T-helper 2 cell (primary cell): ENCODE measurements around the gene FBN3.
"Not testable (repeated sequence)": the region's sequence is repeated elsewhere in the genome, so short reads cannot be mapped to it uniquely, and the experiment has no call there.

Experiments used
- DNase-seq, 5 experiments: peaks; one replicate each; pipeline versions ENCODE4 v3.0.0 to v3.0.0-alpha.2; 2012 to 2022

FBN3 gene

DNA sequence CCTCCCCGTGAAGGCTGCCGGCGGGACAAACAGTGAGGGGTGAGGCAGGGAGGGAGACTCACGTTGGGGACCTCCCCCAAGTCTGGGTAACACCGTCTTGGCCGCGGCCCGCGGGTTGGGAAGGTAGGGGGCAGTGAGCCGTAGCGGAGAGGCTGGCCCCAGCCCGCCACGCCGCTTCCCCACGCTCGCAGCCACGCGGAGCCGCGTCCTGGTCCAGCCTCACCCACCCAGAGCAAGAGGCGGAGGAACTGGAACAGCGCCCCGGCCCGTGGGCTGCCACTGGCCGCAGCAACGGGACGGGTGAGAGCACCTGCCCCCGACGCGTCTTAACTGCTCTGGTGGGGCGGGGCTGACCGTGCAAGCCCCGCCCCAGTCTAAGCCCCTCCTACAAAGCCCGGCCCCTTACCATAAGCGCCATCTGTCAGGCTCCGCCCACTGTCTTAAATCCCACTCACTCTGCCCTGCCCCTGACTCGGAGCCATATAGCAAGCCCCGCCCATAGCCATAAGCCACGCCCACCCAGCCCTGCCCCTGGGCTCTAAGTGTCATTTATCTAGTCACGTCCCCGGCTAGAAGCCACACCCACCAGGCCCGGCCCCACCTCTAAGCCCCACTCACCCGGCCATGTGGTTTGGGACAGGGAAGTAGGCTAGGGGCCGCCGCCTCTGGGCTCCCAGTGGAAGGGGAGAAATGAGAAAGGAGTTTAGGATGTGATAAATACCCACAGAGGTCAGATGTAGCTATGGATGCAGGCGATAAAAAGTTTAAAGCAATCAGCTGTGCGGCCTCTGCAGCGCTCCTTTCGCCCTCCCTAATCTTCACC lies 98.9 kb downstream of the FBN3 start:
- peak; percentile 63 to 84 (median 79) for DNase-seq

DNA sequence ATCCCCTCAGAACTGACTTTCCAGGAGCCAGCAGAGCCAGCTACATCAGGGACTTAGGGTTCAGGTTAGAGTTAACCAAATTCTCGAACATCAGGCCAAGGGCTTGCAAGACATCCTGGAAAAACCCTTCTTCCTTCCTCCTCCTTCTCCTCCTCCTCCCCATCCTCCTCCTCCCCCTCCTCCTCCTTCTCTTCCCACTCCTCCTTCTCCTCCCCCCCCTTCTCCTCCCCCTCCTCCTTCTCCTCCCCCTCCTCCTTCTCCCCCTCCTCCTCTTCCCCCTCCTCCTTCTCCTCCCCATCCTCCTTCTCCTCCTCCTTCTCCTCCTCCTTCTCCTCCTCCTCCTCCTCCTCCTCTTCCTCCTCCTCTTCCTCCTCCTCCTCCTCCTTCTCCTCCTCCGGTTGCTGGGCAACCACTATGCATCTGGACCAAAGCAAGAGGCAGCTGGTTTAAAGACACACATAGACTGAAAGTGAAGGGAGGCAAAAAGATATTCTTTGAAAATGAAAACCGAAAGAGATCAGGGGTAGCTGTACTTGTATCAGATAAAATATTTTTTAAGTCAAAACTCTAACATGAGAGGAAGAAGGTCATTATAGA lies 102.7 kb downstream of the FBN3 start:
- DNase-seq, result peak in 1 of 5 experiments; percentile 18

DNA sequence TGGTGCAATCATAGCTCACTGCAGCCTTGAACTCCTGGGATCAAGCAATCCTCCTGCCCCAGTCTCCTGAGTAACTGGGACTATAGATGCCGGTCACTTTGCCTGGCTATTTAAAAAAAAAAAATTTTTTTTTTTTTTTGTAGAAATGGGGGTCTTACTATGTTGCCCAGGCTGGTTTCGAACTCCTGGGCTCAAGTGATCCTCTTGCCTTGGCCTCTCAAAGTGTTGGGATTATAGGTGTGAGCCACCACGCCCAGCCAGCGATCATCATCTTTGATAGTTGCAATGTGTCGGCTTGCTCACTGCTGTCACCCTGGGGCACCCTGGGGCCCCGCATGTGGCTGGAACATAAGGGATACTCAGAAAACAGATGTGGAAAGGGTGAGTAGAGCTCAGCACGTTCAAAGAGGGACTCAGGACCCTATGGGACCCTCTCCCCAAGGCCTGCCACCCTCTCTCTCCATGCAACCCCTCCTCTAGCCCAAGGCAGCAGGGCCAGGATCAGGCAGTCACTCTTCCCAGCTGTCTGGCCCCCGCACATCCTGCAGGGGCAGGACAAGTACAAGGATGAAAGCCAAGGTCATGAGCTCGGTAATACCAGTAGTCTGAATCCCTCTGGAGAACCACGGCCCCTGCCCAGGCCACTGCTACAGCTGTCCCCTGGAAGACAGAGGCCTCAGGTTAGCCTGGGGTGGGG lies 103.4 kb downstream of the FBN3 start:
- no peak for DNase-seq

DNA sequence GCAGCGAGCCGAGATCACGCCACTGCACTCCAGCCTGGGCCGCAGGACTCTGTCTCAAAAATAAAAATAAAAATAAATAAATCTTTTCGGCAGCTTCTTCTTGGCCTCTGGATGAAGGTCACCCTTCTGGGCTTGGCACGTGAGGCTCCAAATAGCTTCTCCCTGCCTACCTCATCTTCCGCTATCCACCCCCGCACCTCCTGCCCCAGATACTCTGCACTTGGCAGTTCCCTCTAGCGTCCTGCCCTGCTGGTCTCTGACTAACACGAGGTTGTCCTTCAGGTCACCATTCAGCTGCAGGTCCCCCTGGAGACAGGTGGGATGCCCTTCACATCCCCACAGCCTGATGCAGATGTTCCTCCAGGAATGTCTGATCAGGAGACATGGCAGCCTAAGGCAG lies 105.4 kb downstream of the FBN3 start:
- no peak for DNase-seq

DNA sequence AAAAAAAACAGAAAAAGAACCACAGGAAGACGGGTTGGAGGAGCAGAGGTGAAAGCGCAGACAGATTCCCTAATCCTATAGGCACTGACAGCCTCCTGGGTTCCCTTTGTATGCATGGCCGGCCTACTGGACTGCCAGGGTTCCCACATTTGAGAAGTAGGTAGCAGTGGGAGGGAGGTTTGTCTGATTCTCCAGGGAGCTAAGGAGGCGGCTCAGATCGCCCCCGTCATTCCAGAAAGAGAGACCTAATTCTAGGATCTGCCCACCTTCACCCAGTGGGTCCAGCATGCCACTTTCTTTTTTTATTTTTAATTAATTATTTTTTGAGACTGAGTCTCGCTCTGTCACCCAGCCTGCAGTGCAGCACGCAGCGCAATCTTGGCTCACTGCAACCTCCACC lies 106.5 kb downstream of the FBN3 start:
- no peak for DNase-seq

DNA sequence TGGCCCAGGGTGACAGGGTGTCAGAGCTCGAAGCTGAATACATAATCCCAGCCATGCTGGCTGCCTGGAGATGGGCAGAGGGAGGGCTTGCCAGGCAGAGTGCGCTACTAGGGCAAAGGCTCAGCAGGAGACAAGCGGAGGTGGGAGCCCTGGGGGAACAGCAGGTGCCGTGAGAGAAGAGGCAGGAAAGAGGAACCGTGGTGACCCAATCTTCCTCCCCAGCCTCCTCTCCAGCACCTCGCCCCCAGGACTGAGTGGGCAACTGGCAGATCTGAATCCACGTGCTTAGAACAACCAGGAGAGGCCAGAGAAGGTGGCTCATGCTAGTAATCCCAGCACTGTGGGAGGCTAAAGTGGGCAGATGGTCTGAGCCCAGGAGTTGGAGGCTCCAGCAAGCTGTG lies 107.9 kb downstream of the FBN3 start:
- no peak for DNase-seq

DNA sequence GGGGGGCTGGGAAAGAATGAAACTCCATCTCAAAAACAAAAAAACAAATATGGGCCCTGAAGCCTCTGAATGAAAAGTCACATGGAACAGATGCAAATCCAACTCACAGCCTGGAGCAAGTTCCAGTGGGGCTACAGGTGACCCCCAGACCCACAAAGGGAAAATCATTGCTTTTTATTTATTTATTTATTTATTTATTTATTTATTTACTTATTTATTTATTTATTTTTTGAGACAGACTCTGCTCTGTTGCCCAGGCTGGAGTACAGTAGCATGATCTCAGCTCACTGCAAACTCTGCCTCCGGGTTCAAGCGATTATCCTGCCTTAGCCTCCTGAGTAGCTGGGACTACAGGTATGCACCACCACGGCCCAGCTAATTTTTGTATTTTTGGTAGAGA lies 110.2 kb downstream of the FBN3 start:
- no peak for DNase-seq

DNA sequence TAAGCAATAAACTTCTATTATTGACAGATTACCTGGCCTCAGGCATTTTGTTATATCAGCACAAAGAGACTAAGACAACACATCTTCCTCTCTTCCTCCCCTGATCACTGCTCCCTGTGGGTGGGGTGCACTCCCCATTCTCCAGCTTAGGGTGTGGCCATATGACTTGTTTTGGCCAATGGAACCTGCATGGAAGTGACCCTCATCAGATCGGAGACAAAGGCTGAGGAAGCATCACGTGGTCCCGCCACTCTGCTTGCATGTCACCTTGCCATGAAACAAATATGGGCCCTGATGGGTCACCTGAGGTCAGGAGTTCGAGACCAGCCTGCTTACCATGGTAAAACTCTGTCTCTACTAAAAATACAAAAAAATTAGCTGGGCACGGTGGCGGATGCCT lies 110.6 kb downstream of the FBN3 start:
- DNase-seq, result no peak

DNA sequence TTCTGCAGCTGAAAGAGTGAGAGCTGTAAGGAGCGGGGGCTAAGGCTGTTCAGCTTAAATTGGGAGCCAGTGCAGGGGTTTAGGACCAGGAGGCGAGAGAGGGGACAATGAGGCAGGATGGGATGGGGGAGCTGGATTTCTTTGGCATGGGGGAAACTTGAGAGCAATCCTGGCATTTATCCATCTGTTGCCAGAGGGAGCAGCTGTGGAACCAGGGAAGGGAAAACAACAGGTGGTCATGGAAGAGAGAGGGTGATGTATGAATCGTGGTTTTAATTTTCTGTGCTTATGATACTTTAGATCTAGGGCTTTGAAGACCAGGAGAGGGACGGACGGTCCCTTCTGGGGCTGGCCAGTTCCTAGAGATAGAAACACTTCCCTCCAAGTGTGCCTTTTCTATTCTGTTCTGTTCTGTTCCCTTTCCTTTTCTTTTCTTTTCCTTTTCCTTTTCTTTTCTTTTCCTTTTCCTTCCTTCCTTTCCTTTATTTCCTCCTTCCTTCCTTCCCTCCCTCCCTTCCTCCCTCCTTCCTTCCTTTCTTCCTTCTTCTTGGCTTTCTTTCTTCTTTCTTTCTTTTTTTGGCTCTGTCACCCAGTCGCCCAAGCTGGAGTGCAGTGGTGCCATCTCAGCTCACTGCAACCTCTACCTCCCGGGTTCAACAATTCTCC lies 112.8 kb downstream of the FBN3 start:
- no peak for DNase-seq

DNA sequence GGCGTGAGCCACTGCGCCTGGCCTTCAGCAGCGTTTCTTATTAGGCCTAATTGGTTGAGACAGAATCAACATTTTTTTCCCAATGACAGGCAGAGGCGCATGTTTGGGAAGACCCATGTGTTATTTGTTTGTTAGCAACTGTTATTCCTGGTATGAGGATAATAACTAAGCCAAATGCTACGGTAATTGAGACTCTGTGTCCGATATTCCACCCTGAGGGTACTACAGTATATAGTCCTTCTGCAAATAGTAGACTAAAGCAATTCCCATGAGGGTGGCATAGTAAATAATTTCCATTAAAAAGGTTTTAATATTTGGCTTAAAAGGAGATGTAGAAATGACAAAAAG lies 115.2 kb downstream of the FBN3 start:
- DNase-seq, result no peak

DNA sequence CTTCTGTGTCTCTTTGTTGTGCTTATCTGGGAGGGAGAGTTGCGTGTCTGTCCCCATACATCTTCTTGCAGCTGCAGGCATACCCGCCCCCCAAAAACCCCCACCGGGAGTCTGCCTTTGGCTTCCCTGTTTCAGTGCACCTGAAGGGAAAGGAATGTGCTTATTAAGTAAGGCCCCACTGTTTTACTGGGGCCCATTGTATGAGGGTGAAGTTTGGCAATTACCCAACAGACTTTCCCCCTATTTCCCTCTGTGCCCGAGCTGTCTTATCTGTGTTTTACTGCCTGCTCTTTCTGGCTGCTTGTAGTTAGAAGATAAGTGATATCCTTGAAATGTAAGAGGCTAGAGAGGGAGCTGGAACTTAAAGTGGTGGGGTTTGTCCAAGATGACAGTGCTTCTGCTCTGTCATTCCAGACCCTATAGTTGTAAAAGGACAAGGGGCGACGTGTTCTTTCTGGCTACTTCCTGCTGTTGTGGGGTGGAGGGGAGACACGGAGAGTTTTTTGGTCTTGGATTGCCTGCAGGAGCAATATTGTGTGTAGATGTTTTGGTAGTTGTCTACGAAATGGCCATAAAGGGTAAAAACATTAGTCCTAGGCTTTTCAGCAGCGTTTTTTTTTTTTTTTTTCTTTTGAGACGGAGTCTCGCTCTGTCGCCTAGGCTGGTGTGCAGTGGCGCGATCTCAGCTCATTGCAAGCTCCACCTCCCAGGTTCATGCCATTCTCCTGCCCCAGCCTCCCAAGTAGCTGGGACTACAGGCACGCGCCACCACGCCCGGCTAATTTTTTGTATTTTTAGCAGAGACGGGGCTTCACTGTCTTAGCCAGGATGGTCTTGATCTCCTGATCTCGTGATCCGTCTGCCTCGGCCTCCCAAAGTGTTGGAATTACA lies 115.9 kb downstream of the FBN3 start:
- not testable (repeated sequence) for DNase-seq

DNA sequence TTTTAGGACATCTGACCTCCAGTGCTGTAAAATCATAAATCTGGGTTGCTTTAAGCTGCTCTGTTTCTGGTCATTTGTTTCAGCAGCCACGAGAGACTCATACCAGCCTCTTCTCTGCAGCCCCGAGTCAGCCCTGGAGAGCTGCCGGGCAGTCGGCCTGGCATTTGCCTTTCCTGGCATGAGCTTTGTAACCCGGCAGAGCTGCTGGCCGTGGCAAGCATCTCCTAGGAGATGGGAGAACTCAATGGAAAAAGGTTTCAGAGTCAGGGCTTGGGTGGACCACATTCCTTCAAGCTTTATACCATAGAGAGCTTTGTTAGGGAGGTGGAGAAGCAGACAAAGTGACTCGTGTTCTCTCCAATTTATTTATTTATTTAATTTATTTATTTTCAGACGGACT lies 118.4 kb downstream of the FBN3 start:
- no peak for DNase-seq

DNA sequence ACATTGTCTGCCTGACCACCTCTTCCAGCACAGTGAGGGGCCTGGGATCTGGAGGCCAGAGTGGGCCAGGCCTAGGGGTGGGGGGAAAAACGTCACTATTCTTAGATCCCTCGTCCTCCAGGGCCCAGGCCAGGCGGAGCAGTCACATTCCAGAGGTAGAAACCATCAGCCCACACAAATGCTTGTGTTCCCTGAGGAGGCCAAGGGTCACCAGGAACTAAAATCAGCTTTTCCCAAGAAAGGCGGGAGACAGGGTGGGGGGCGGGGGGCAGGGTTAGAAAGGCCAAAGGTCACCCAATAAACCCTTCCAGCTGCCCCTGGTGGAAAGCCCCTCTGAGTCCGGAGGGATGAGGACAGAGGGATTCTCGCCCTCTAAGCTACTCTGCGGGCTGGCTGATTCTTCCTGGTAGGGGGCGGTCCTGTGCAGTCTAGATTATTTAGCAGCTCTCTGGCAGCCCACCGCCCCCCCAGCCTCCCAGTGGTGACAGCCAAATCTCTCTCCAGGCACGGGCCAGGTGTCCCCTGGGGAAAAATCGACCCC lies 120.4 kb downstream of the FBN3 start:
- no peak for DNase-seq

DNA sequence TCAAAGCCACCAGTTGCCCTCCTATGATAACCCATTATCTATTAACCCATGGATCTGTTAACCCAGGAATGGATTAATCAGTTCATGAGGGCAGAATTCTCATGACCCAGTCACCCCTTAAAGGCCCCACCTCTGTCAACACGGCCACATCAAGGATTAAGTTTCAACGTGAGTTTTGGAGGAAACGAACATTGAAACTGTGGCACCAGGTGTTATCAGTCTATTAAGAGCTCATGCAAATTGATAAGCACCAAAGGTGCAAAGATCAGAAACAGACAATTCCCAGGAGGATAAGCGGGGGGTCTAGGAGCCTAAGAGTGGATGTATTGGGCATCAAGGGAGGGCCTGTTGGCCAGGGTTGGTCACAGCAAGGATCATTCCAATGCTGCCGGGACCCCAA lies 124.1 kb downstream of the FBN3 start:
- DNase-seq, result no peak

DNA sequence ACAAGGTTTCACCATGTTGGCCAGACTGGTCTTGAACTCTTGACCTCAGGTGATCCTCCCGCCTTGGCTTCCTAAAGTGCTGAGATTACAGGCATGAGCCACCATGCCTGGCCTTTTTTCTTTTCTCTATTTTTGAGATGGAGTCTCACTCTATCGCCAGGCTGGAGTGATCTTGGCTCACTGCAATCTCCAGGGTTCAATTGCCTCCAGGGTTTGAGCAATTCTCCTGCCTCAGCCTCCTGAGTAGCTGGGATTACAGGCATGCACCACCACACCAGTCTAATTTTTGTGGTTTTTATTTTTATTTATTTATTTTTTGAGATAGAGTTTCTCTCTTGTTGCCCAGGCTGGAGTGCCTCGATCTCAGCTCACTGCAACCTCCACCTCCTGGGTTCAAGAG lies 125.1 kb downstream of the FBN3 start:
- DNase-seq, result not testable (repeated sequence)

DNA sequence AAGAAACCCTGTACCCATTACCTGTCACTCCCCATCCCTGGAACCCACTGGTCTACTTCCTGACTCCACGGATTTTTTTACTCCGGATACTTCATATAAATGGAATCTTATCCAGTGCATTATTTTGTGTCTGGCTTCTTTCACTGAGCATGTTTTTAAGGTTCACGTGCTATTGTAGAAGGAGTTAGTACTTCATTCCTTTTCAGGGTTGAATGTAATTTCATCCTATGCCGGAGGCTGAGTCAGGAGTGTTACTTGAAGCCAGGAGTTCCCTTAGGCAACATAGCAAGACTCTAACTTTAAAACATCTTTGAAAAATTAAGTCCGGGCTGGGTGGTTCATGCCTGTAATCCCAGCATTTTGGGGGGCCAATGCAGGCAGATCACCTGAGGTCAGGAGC lies 126.0 kb downstream of the FBN3 start:
- DNase-seq, result no peak

DNA sequence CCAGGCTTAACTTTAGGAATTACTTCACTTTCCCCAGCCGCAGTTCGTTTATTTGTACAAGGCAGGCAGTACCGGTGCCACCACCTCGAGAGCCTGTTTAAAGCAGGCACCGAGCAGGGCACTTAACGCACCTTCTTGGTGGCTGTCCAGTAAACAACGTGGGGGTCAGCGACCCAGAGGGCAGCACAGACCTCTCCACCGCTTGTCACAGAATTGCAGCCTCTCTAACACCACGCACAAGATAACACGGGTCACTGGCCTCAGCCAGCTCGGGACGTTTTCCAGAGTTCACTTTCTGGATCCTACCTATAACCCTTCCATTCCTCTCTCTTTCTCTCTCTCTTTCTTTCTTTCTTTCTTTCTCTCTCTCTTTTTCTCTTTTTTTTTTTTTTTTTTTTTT lies 127.1 kb downstream of the FBN3 start:
- DNase-seq, result no peak

DNA sequence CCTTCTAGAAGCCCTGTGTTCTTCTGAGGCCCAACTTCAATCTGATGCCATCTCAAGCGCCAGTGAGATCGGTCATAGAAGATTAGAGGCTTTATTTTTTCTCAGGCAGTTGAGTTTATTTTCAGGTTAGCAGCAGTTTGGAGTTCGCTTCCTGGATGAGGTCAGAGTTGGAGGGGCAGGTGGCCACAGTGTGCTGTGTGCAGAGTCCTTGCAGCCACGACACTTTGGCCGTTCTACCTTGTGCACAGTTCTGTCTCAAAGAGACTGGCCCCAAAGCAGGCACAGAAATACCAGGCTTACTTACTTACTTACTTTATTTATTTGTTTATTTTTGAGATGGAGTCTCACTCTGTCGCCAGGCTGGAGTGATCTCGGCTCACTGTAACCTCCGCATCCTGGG lies 128.0 kb downstream of the FBN3 start:
- no peak for DNase-seq

DNA sequence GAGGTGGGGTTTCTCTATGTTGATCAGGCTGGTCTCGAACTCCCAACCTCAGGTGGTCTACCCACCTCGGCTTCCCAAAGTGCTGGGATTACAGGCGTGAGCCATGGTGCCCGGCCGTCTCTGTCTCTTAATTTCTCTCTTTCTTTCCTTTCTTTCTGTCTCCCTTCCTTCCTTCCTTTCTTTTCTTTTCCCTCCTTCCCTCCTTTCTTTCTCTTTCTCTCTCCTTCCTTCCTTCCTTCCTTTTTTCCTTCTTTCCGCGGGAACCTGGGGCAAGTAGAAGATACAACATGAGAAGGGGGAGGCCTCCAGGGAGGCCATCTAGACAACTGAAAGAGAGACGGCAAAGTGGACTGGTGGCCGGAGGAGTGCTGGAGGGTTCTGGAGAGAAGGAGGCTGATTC lies 128.7 kb downstream of the FBN3 start:
- DNase-seq, result no peak

DNA sequence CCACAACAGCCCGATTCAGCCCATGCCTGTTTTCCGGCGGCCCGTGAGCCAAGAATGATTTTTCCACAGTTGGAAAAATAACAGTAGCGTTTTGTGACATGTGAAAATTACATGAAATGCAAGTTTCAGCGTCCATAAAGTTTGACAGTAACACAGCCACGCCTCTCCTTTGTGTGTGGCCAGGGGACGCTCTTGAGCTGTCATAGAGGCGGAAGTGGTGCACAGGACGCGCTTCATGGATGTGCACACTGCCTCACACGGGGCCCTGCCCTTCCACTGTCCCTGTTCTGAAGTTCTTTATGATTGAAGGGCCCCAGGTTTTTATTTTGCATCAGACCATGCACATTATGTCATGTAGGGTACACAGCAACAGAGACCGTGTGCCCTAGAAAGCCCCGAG lies 131.6 kb downstream of the FBN3 start:
- peak in 1 of 5 experiments; percentile 83 for DNase-seq
